Activated CD4-positive, CD25-positive, alpha-beta regulatory T cell (primary cell): ENCODE results near the gene DGUOK.
"Not testable (repeated sequence)": the region's sequence is repeated elsewhere in the genome, so short reads cannot be mapped to it uniquely, and the experiment has no call there.

Experiments
- DNase-seq, 4 experiments: peaks; one replicate each; lab custom pipeline; 2025; lab: John Stamatoyannopoulos, UW

Gene DGUOK

GRCh38 chr2:73901143-73901542, 25.5 kb upstream of the DGUOK start:
- DNase-seq, result no peak

DNA sequence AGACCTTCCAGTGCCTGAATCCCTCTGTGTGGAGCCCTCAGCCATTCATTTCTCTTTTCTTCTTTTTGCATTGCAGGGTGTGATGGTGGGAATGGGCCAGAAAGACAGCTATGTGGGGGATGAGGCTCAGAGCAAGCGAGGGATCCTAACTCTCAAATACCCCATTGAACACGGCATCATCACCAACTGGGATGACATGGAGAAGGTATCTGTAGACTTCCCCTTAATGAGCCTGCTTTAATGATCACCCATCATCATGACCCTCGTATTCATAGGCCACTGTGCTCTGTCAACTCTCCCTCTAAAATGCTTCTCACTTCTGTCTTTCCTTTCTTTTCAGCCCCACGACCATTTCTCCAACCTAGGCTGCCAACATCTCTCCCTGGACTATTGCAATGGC, 24.4 kb upstream of the DGUOK start:
- no peak for DNase-seq

- no peak for DNase-seq
Observed at GRCh38 chr2:73903313-73903712, 23.4 kb upstream of the DGUOK start.

DNA sequence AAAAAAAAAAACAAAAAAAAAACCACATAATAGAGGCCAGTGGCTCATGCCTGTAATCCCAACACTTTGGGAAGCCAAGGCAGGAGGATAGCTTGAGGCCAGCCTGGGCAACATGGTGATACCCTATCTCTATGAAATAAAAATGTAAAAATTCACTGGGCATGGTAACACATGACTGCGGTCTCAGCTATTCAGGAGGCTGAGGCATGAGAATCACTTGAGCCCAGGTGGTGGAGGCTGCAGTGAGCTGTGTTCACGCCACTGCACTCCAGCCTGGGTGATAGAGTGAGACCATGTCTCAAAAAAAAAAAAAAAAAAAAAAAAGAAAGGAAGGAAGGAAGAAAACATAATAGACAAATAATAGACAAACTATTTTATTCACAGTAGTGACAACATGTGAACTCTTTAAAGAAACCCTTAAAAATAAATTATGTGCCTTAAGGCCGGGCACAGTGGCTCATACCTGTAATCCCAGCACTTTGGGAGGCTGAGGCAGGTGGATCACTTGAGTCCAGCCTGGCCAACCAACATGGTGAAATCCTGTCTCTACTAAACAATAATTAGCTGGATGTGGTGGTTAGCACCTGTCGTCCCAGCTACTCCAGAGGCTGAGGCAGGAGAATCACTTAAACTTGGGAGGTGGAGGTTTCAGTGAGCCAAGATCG, 22.6 kb upstream of the DGUOK start:
- not testable (repeated sequence) for DNase-seq

DNA sequence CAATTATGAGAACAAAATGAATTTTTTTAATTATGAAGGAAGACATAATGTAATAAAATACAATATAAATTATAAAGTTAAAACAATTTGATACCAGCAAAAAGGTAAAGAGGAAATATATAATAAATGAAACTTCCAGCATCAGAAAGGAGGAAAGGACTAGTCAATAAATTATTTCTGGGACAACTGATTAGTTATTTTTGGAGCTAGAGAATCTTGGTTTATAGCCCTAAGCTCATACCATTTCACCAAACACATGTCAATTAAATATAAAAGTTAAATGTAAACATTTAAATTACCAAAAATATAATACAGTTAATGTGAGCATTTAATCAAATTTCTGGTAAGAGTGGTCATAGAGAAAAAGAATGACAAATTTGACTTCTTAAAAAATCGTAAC, 21.7 kb upstream of the DGUOK start:
- no peak for DNase-seq

GRCh38 chr2:73906847-73907505, 19.7 kb upstream of the DGUOK start:
- DNase-seq, result no peak

- DNase-seq, result peak in 3 of 4 experiments; percentile 16 to 26 (median 16)
Observed at GRCh38 chr2:73907840-73908452, 18.7 kb upstream of the DGUOK start.

- no peak for DNase-seq
Observed at GRCh38 chr2:73908689-73909652, 17.7 kb upstream of the DGUOK start.

DNA sequence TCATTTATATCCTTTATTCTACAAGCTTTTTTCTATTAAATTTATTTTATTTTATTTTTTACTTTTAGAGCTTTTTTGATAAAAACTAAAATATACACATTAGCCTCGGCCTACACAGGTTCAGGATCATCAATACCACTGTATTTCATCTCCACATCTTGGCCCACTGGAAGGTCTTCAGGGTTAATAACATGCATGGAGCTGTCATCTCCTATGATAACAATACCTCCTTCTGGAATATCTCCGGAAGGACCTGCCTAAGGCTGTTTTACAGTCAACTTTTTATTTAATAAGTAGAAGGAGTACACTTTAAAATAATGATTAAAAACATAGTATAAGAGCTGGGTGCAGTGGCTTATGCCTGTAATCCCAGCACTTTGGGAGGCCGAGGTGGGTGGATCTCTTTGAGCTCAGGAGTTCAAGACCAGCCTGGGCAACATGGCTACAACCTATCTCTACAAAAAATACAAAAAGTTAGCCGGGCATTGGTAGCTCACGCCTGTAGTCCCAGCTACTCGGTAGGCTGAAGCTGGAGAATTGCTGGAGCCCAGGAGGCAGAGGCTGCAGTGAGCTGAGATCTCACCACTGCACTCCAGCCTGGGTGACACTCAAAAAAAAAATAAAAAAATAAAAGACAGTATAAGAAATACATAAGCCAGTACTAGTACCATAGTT, 15.7 kb upstream of the DGUOK start:
- DNase-seq, result no peak

GRCh38 chr2:73911548-73912208, 15.0 kb upstream of the DGUOK start:
- DNase-seq, result no peak

DNA sequence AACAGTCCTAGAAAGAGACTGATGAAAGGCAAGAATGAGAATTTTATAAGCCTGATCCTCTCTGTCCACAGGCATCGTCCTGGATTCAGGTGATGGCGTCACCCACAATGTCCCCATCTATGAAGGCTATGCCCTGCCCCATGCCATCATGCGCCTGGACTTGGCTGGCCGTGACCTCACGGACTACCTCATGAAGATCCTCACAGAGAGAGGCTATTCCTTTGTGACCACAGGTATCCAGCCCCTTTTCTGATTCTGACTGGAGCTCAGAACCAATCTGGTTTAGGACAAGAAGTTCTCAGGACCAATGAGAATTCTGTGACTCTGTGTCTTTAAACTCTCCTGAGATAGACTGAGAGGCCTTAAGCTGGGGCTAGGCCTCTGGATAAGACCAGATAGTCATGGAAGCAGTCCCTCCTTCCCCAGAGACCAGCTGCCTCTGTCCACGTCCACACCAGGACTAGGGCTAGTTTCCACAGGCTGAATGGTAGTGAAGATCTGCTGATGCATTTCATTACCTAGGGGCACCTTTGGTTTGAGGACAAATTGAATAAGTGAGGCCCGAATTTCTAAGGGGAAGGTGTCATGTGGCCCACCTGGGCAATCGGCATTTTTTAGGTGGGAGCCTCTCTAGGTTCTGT, 13.1 kb upstream of the DGUOK start:
- DNase-seq, result no peak

DNA sequence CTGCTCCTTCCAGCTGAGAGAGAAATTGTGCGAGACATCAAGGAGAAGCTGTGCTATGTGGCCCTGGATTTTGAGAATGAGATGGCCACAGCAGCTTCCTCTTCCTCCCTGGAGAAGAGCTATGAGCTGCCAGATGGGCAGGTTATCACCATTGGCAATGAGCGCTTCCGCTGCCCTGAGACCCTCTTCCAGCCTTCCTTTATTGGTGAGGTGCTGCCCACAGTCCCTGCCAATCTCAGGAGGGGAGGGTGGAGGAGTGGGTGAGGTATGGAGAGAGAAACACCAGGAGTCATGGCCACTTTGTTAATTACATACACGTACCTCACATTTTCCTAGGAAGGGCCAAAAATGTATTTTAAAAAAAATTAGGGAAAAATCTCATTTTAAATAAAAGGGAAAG, 12.0 kb upstream of the DGUOK start:
- DNase-seq, result no peak

DNA sequence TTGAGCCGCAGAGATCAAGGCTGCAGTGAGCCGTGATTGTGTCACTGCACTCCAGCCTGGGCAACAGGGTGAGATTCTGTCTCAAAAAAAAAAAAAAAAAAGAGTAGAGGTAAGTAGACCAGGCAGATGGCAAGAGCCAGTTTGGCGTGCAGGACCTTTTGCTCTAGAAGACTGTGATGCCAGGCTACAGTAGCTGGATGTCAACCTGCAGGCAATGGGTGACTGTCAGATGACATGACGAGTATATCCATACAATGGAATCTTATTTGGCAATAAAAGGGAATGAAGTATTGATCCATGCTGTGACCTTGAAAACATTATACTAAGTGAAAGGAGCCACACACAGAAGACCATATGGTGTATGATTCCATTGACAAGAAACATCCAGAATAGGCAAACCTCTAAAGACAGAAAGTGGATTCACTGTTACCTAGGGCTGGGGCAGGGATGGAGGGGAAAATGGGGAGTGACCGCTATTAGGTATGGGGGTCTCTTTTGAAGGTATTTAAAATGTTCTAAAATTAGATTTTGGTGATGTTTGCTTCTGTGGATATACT, 11.2 kb upstream of the DGUOK start:
- no peak for DNase-seq

GRCh38 chr2:73916666-73917065, 10.0 kb upstream of the DGUOK start:
- DNase-seq, result no peak

DNA sequence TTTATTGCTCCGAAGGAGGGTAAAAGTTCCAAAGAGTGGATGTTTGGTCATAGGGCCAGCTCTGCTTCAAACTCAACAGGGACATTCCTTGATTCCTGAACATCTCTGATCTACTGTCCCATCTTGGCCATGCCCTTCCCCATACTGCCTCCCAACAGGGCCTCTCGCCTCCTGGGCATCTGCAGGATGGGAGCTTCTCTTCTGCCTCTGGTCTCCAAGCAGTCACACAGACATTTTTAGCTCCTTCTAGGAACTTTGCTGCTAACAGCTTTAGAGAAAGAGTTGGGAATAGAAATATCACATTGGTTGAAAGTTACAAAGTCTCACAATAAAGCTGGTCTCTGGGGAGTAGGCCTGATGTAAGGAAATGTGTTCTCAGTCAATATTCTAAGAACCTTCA, 9.4 kb upstream of the DGUOK start:
- DNase-seq, result no peak

DNA sequence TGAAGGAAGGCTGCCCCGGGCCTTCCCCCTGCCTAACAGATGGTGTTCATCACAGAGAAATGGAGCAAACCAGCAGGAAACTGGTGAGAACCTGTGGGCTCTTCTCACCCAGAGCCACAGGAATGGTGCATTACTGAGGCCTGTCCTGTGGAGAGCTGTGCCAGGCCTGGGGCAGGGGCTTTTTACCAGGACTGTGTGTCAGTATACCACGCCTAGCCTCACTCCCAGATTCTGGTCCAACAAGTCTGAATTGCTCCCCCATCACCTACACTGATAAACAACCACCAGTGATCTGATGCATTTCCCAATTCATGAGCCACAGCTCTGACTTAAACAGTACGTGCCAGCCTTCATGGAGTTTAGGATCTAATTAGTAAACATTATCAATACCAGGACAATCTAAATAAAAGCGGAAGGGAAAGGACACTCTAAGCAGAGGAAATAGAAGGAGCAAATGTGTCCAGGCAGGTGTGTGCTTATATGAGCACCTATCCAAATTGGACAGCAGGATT, 8.9 kb upstream of the DGUOK start:
- DNase-seq, result no peak

DNA sequence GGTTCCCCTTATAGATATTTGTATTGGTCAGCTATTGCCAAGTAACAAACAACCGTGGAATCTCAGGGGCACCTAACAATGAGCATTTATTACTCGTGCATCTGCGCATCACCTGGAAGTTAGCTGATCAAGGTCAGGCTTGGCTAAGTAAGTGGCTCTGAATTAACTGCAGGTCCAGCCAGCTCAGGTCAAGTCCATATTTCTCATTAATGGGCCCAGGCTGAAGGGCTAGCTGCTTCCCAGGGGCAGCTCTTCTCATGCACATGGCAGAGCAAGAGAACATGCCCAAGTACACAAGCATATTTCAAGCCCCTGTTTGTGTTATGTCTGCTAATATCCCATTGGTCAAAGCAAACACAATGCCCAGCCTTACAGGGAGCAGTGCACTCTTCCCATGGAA, 7.8 kb upstream of the DGUOK start:
- DNase-seq, result no peak

DNA sequence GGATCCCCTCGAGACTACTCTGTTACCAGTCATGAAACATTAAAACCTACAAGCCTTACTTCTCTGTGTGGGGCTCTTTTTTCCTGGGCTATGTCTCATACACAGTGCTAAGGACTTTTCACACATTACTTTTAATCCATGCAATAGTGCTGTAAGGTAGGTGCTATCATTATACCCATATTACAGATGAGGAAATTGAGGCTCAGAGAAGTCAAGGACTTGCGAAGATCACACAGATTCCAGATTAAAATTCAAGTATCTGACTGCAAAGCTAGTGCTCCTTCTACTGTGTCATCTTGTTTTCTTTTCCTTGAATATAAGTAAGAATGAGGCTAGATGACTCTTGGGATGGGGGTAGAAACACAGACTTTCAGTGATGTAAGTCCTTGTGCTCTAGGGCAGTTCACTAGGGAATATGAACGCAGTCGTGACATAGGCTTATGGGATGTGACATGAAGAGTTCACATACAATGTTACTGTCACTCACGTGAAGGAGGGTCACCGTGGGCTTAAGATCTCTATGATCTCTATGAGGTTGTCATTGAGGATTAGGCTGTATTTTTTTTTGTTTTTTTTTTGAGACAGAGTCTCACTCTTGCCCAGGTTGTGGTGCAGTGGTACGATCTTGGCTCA, 7.0 kb upstream of the DGUOK start:
- DNase-seq, result no peak
